ENCODE data around the gene ZNF488. TPM values are rescaled to one million over a fixed set of nuclear protein-coding genes. Genes with fewer than 3 reads are reported as not detected.

Gene ZNF488
- polyA plus RNA-seq, 1 of the 3 experiments (the other 2 are of a cell fraction), result 0.59 TPM

DNA sequence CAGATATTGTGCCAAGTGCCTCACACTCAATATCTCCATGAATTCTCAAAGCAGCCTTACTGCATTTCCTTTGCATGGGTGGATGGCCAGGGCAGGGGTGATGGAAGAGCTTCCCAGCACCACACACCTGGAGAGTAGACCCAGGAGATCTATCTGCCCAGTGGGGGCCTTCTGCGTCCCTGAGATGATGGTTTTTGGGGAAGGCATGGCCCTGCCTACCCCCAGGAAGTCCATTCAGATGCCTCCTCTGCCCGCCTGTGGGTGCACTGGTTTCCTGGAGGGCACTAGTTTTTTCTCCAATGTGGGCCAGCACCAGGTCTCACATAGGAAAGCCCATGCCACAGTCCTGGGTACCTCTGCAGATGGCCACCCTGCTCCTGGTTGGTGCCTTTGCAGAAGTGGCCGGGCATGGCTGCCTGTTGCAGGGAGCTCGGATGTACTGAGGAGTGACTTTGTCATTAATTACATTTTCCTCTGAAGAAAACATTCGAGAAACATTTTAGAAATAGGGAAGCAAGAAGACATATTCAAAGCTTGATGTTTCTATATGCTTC, 28.2 kb upstream of the ZNF488 start:
- POLR2A ChIA-PET, result no interaction called here
- no peak overlapping the region for H3K4me2 ChIP-seq

GRCh38 chr10:47410862-47411261, 26.8 kb upstream of the ZNF488 start:
- Histone ChIP-seq H3F3A (replicated peaks; ENCODE audit: insufficient read depth) (no peaks in the 10 kb centered on the region), H3K27me3 (ENCODE audit: insufficient read depth) (no peaks in the 10 kb centered on the region), H3K9ac (no peak overlapping the region), H3K4me3 (ENCODE audit: low read depth in 2 of 2, low read length in 1 of 2) (no peak overlapping the region), H3K4me2 (no peak overlapping the region), H3K36me3 (replicated peaks in 1 of 2; ENCODE audit: control insufficient read depth in 1 of 2, insufficient read depth in 2 of 2, low read length in 1 of 2) (no peaks in the 10 kb centered on the region), H3K9me3 (no peaks in the 10 kb centered on the region), H3K27ac (ENCODE audit: low read depth in 2 of 2, low read length in 1 of 2) (no peak overlapping the region), H2AFZ (ENCODE audit: low read depth) (no peak overlapping the region), H3K4me1 (ENCODE audit: control insufficient read depth in 1 of 2, insufficient read depth in 2 of 2, low read depth in 1 of 2, low read length in 1 of 2) (peaks cover 0 to 16% of the 10 kb centered on the region in 2 experiments; a peak in 2 of 4 replicates), H4K20me1 (ENCODE audit: insufficient read depth) (no peaks in the 10 kb centered on the region), H3K79me2 (ENCODE audit: insufficient read depth) (no peaks in the 10 kb centered on the region), H3K9me2 (no peaks in the 10 kb centered on the region)
- TF ChIP-seq MEF2A (IDR thresholded peaks at IDR 0.05; ENCODE audit: borderline replicate concordance, low read depth) (no peak), USF2 (IDR thresholded peaks at IDR 0.05; ENCODE audit: borderline replicate concordance, low read depth, low read length) (no peak), TAF1 (IDR thresholded peaks at IDR 0.05; ENCODE audit: borderline replicate concordance, low read depth, low read length) (no peak), RFX5 (IDR thresholded peaks at IDR 0.05; ENCODE audit: low read length) (no peak), USF1 (IDR thresholded peaks at IDR 0.05; ENCODE audit: borderline replicate concordance, low read depth) (no peak), YY1 (IDR thresholded peaks at IDR 0.05; ENCODE audit: low read depth) (no peak), TEAD4 (IDR thresholded peaks at IDR 0.05; ENCODE audit: borderline replicate concordance, insufficient read depth) (no peak), POLR2AphosphoS5 (IDR thresholded peaks at IDR 0.05; ENCODE audit: low read depth, low read length) (no peak), PBX3 (IDR thresholded peaks at IDR 0.05) (no peak), ELF1 (IDR thresholded peaks at IDR 0.05) (no peak), NFIC (IDR thresholded peaks at IDR 0.05; ENCODE audit: borderline replicate concordance) (no peak)
- ChIA-PET CTCF (no interaction called here), POLR2A (no interaction called here)
- 70% methylated on average over 3 of the region's 4 CpGs for WGBS (ENCODE audit: low lambda C conversion rate)
- no peak for DNase-seq

More for the DNA sequence above, 28.2 kb upstream of the ZNF488 start:
- WGBS (ENCODE audit: low lambda C conversion rate), result 88% methylated on average over 5 of the region's 5 CpGs
- no peak overlapping the region for H2AFZ ChIP-seq (ENCODE audit: low read depth)
- CTCF ChIA-PET, result interaction anchor here (1.5 kb wide), 1 partner anchor 71 kb away, joined by 3 read pairs; no protein-coding TSS in a partner anchor
- no peaks in the 10 kb centered on the region for H3K27me3 ChIP-seq (ENCODE audit: insufficient read depth)
- no peak overlapping the region for H3K4me3 ChIP-seq (ENCODE audit: low read depth in 2 of 2, low read length in 1 of 2)
- no peaks in the 10 kb centered on the region for H3K9me3 ChIP-seq
- peaks cover 0 to 6% of the 10 kb centered on the region in 2 experiments; a peak in 1 of 4 replicates for H3K4me1 ChIP-seq (ENCODE audit: control insufficient read depth in 1 of 2, insufficient read depth in 2 of 2, low read depth in 1 of 2, low read length in 1 of 2)
- H3K79me2 ChIP-seq (ENCODE audit: insufficient read depth), result no peaks in the 10 kb centered on the region
- H3K36me3 ChIP-seq (replicated peaks in 1 of 2; ENCODE audit: control insufficient read depth in 1 of 2, insufficient read depth in 2 of 2, low read length in 1 of 2), result no peaks in the 10 kb centered on the region
- no peaks in the 10 kb centered on the region for H3K9me2 ChIP-seq
- no peaks in the 10 kb centered on the region for H4K20me1 ChIP-seq (ENCODE audit: insufficient read depth)
- TF ChIP-seq NRF1 (IDR thresholded peaks at IDR 0.05; ENCODE audit: low read depth, low read length) (no peak), YY1 (IDR thresholded peaks at IDR 0.05; ENCODE audit: low read depth) (no peak), TEAD4 (IDR thresholded peaks at IDR 0.05; ENCODE audit: borderline replicate concordance, insufficient read depth) (no peak), EZH2phosphoT487 (IDR thresholded peaks at IDR 0.05; ENCODE audit: borderline replicate concordance, low read depth) (no peak), FOXJ3 (CRISPR knock-in tag; IDR thresholded peaks at IDR 0.05) (no peak), MEF2A (IDR thresholded peaks at IDR 0.05; ENCODE audit: borderline replicate concordance, low read depth) (no peak)
- TF ChIP-seq, protein P1, sequence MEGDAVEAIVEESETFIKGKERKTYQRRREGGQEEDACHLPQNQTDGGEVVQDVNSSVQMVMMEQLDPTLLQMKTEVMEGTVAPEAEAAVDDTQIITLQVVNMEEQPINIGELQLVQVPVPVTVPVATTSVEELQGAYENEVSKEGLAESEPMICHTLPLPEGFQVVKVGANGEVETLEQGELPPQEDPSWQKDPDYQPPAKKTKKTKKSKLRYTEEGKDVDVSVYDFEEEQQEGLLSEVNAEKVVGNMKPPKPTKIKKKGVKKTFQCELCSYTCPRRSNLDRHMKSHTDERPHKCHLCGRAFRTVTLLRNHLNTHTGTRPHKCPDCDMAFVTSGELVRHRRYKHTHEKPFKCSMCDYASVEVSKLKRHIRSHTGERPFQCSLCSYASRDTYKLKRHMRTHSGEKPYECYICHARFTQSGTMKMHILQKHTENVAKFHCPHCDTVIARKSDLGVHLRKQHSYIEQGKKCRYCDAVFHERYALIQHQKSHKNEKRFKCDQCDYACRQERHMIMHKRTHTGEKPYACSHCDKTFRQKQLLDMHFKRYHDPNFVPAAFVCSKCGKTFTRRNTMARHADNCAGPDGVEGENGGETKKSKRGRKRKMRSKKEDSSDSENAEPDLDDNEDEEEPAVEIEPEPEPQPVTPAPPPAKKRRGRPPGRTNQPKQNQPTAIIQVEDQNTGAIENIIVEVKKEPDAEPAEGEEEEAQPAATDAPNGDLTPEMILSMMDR (IDR thresholded peaks at IDR 0.05), result no peak
- TF ChIP-seq, protein P2, sequence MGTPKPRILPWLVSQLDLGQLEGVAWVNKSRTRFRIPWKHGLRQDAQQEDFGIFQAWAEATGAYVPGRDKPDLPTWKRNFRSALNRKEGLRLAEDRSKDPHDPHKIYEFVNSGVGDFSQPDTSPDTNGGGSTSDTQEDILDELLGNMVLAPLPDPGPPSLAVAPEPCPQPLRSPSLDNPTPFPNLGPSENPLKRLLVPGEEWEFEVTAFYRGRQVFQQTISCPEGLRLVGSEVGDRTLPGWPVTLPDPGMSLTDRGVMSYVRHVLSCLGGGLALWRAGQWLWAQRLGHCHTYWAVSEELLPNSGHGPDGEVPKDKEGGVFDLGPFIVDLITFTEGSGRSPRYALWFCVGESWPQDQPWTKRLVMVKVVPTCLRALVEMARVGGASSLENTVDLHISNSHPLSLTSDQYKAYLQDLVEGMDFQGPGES (IDR thresholded peaks at IDR 0.05; ENCODE audit: low read depth, low read length), result no peak
- DNase-seq, result no peak
- no peak overlapping the region for H3K9ac ChIP-seq
- H3F3A ChIP-seq (replicated peaks; ENCODE audit: insufficient read depth), result no peaks in the 10 kb centered on the region
- H3K27ac ChIP-seq (ENCODE audit: low read depth in 2 of 2, low read length in 1 of 2), result no peak overlapping the region
